Ovary (tissue), 9 donors: ENCODE results near the gene SYN1. TPM values are rescaled to one million over a fixed set of nuclear protein-coding genes. Genes with fewer than 3 reads are reported as not detected.

Experiments used
- DNase-seq, 5 donors: peaks; one replicate each; pipeline ENCODE4 v3.0.0-alpha.2; 2019 to 2020
- H3K27ac ChIP-seq, 2 donors: fragments of 200-600 bp; one replicate each; pipeline versions ENCODE4 v1.5.1 to v1.8.0; 2019 to 2022
- H3K27me3 ChIP-seq: fragments of 200-600 bp; one replicate; pipeline ENCODE4 v1.8.0; 2022
- H3K36me3 ChIP-seq: fragments of 200-600 bp; sonication (generic); one replicate; pipeline ENCODE4 v1.5.1; 2019
- H3K4me1 ChIP-seq: one replicate; pipeline ENCODE4 v1.8.1; 2013; ENCODE audit warnings: mild to moderate bottlenecking, moderate library complexity; ENCODE audit not compliant: insufficient read depth
- H3K4me3 ChIP-seq: fragments of 200-600 bp; sonication (generic); one replicate; pipeline ENCODE4 v1.5.1; 2017
- H3K9me3 ChIP-seq, 2 donors: fragments of 200-600 bp in 1 of 2; sonication (generic) in 1 of 2; one replicate each; pipeline versions ENCODE4 v1.5.1 to v1.8.1; 2013 to 2019; ENCODE audit warnings: mild to moderate bottlenecking in 1 of 2, moderate library complexity in 1 of 2
- CTCF ChIP-seq, 3 donors: fragments of 450-650 bp in 2 of 3; fragments of 200-600 bp in 1 of 3; IDR thresholded peaks; one replicate each; pipeline versions ENCODE4 v1.5.1 to v1.8.0; 2016 to 2022; ENCODE audit warnings: antibody characterized with exemption in 3 of 3, mild to moderate bottlenecking in 1 of 3
- EP300 ChIP-seq: sonication (generic); formaldehyde crosslinking; IDR thresholded peaks from one replicate; pipeline ENCODE4 v1.6.1; 2017; ENCODE audit warnings: antibody characterized with exemption
- POLR2A ChIP-seq: fragments of 450-650 bp; IDR thresholded peaks from one replicate; pipeline ENCODE4 v1.6.1; 2017; ENCODE audit warnings: antibody characterized with exemption, mild to moderate bottlenecking, moderate library complexity
- WGBS, 3 donors: extraction: QIAGEN DNeasy Blood & Tissue Kit in 1 of 3; methylation state at CpG; one replicate each; pipeline versions ENCODE4 v1.1.5 to v1.1.7; 2013 to 2017; 5-methylcytosine and 5-hydroxymethylcytosine counted together
- intact Hi-C, 4 donors: fragments of 100-400 bp; cut with DNase I; formaldehyde crosslinking; loops; one replicate each; pipeline versions ENCODE4 v1.11.0 to v1.15.1; 2022 to 2023
- polyA plus RNA-seq, 2 donors: library from polyadenylated mRNA; stranded (reverse); fragments of 200-250 nt in 1 of 2; fragments of 350-450 nt in 1 of 2; fragmentation: Illumina TruSeq in 1 of 2; extraction: RNeasy Lipid Tissue Mini Kit (QIAGEN cat#74804) in 1 of 2; gene quantifications; one replicate each; pipeline ENCODE4 v1.2.3, GENCODE V29; 2013 to 2014
- total RNA-seq, 7 donors: library from RNA; depleted of rRNA in 2 of 7; stranded (reverse); fragments of >200 nt in 2 of 7; fragmentation: NEBNext Ultra II Directional in 3 of 7; extraction: Animal tissue kit (Norgen Biotek cat#: 25700) in 3 of 7; gene quantifications; one replicate each; pipeline versions ENCODE4 v1.1.0 to v1.2.4, GENCODE V29; 2016 to 2023
- donor health status: DM: no; HTN: no; CAD: no; lungs with moderate emphysema.
- donor health status: DM: no; HTN: no; CAD: no.
- donor health status: Bipolar disorder and iron deficiency.
- donor health status: DM: yes; HTN: yes; CAD: no.
- donor health status: DM: no; HTN: no; CAD: no.
- donor health status: DM: yes; HTN: yes; CAD: no.

Gene SYN1
- total and polyA plus RNA-seq, 9 donors = 0.69 to 12.6 (median 2.4) TPM

- H3K27ac ChIP-seq = no peak overlapping the region
- WGBS, 3 donors = 57 to 67% (median 62%) methylated on average over 4 of the region's 4 CpGs
- intact Hi-C loops = no loop called here
- DNase-seq = no peak
- H3K9me3 ChIP-seq = no peaks in the 10 kb centered on the region
- no peak overlapping the region for H3K4me3 ChIP-seq
- no peaks in the 10 kb centered on the region for H3K36me3 ChIP-seq
- no peaks in the 10 kb centered on the region for H3K27me3 ChIP-seq
- TF ChIP-seq POLR2A (no peak), CTCF (IDR thresholded peaks at IDR 0.05) (no peak), EP300 (no peak)
- H3K4me1 ChIP-seq = no peaks in the 10 kb centered on the region
These were observed 26.1 kb downstream of the SYN1 start for GRCh38 chrX:47593522-47593921.

- WGBS, 3 donors = 74 to 78% (median 75%) methylated on average over 5 of the region's 5 CpGs
- Histone ChIP-seq H3K9me3 (no peaks in the 10 kb centered on the region), H3K27me3 (no peaks in the 10 kb centered on the region), H3K36me3 (no peaks in the 10 kb centered on the region), H3K4me3 (no peak overlapping the region), H3K4me1 (no peaks in the 10 kb centered on the region), H3K27ac (no peak overlapping the region)
- no peak for TF ChIP-seq CTCF (IDR thresholded peaks at IDR 0.05)
- no peak for TF ChIP-seq POLR2A
- no peak for TF ChIP-seq EP300
- DNase-seq = no peak
- intact Hi-C loops = no loop called here
These were observed 28.7 kb downstream of the SYN1 start for GRCh38 chrX:47590984-47591383.

GRCh38 chrX:47587906-47588735, 31.5 kb downstream of the SYN1 start:
- WGBS, 3 donors = 73 to 77% (median 75%) methylated on average over 16 of the region's 16 CpGs
- intact Hi-C loops = no loop called here

More at GRCh38 chrX:47587906-47588735, 31.5 kb downstream of the SYN1 start:
- H3K27ac ChIP-seq = no peak overlapping the region
- peak in 1 of 5 donors; percentile 36 for DNase-seq
- H3K36me3 ChIP-seq = no peaks in the 10 kb centered on the region
- H3K4me1 ChIP-seq = peaks cover 2% of the 10 kb centered on the region
- no peaks in the 10 kb centered on the region for H3K9me3 ChIP-seq
- H3K4me3 ChIP-seq = no peak overlapping the region
- H3K27me3 ChIP-seq = no peaks in the 10 kb centered on the region
- TF ChIP-seq POLR2A (no peak), EP300 (no peak), CTCF (IDR thresholded peaks at IDR 0.05) (no peak)
